ENCODE results near the gene CHN2. TPM values are rescaled to one million over a fixed set of nuclear protein-coding genes. Genes with fewer than 3 reads are reported as not detected.

The CHN2 gene
- total RNA-seq, 2 donors from 2014 or later, result 7.0 to 29.1 TPM

GRCh38 chr7:29290829-29291228 is 96.3 kb downstream of the CHN2 start:
- Histone ChIP-seq H3K4me1 (replicated peaks) (no peaks in the 10 kb centered on the region), H3K9me3 (no peaks in the 10 kb centered on the region), H3K4me3 (no peak overlapping the region), H3K36me3 (no peaks in the 10 kb centered on the region), H3K27ac (no peak overlapping the region), H3K27me3 (replicated peaks; ENCODE audit: insufficient read depth) (no peaks in the 10 kb centered on the region)
- intact Hi-C loops (cut with DNase I), result no loop called here
- no peak for TF ChIP-seq POLR2A (IDR thresholded peaks at IDR 0.05)
- TF ChIP-seq CTCF (IDR thresholded peaks at IDR 0.05), result no peak
- TF ChIP-seq POLR2AphosphoS5 (IDR thresholded peaks at IDR 0.05), result no peak
- no peak for DNase-seq (ENCODE audit: low spot score)
- 94% methylated on average over 6 of the region's 6 CpGs for WGBS

DNA sequence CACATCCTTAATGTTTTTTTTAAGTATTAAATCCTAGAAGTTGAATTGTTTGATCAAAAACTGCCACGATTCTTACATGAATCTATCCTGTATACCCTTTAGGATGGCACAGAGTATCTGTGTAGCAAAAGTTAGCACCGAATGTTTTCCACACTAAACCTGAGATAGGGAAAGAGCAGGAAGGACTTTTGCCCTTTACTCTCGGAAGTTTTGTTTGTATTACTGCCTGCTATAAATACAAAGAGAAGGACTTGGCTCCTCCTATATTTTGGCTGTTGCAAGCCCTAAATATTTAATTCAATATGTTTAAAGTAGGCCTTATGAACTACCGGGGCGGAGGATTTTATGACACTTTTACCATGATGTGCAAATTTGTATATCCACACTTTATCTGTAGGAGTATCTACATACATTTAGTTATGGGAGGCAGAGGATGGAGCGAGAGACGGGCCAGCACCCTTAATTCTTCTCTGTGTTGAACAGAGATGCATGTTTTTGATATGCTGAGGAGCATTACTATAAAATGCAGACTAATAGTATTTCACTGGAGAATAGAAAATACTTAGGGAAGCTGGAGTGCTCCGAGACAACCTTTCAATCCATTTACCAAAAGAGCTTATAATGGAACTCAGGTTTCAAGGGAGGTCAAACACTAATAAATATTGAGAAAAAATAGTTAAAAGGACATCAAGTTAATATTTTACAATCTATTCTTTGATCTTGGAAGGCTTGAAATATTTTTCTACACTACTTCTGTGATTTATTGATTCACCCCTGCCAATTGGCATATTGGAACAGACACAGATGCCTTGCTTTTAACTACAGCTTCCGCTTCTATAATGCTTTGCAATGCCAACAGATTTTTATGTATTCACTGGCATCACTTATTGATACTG is 97.4 kb downstream of the CHN2 start:
- WGBS, result 53% methylated on average over 9 of the region's 9 CpGs
- Histone ChIP-seq H3K9me3 (no peaks in the 10 kb centered on the region), H3K4me3 (no peak overlapping the region), H3K4me1 (replicated peaks) (no peaks in the 10 kb centered on the region), H3K27me3 (replicated peaks; ENCODE audit: insufficient read depth) (no peaks in the 10 kb centered on the region), H3K36me3 (no peaks in the 10 kb centered on the region), H3K27ac (peak overlapping the region in 1 of 2 donors; percentile 7)
- TF ChIP-seq CTCF (IDR thresholded peaks at IDR 0.05) (no peak), POLR2AphosphoS5 (IDR thresholded peaks at IDR 0.05) (no peak), POLR2A (IDR thresholded peaks at IDR 0.05) (no peak)
- DNase-seq (ENCODE audit: low spot score), result no peak
- intact Hi-C loops (cut with DNase I), result no loop called here

- no peaks in the 10 kb centered on the region for H3K9me3 ChIP-seq
- TF ChIP-seq POLR2A (IDR thresholded peaks at IDR 0.05) (no peak), POLR2AphosphoS5 (IDR thresholded peaks at IDR 0.05) (no peak), CTCF (IDR thresholded peaks at IDR 0.05) (no peak)
- no peak overlapping the region for H3K4me3 ChIP-seq
- H3K36me3 ChIP-seq, result no peaks in the 10 kb centered on the region
- H3K27me3 ChIP-seq (replicated peaks; ENCODE audit: insufficient read depth), result no peaks in the 10 kb centered on the region
- 90% methylated on average over 12 of the region's 12 CpGs for WGBS
- no peak overlapping the region for H3K27ac ChIP-seq
- H3K4me1 ChIP-seq (replicated peaks), result no peaks in the 10 kb centered on the region
- intact Hi-C loops (cut with DNase I), result no loop called here
- DNase-seq (ENCODE audit: low spot score), result no peak
Measured at GRCh38 chr7:29292886-29293658, 98.5 kb downstream of the CHN2 start.

DNA sequence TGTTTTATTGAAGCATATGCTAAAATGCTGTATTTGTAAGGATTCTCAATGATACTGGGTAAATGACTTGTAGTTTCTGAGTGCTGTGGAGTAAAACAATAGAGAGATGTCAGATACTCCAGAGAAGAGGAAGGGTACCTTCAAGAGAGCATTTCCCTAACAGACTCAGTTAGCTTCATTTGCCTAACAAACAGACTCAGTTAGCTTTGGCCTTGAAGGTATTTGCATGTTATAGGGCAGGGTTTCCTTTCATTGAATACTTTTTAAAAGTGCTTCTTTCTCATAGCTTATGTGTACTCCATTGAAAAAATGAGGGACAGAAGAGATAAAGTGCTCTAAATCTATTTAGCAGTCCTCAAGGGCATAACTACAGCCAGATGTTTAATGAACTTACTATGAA is 101.8 kb downstream of the CHN2 start:
- no peak overlapping the region for H3K4me3 ChIP-seq
- intact Hi-C loops (cut with DNase I), result no loop called here
- TF ChIP-seq CTCF (IDR thresholded peaks at IDR 0.05) (no peak), POLR2AphosphoS5 (IDR thresholded peaks at IDR 0.05) (no peak), POLR2A (IDR thresholded peaks at IDR 0.05) (no peak)
- H3K9me3 ChIP-seq, result no peaks in the 10 kb centered on the region
- no peak for DNase-seq (ENCODE audit: low spot score)
- H3K27me3 ChIP-seq (replicated peaks; ENCODE audit: insufficient read depth), result no peaks in the 10 kb centered on the region
- H3K4me1 ChIP-seq (replicated peaks), result no peaks in the 10 kb centered on the region
- no peak overlapping the region for H3K27ac ChIP-seq
- no peaks in the 10 kb centered on the region for H3K36me3 ChIP-seq

Measured in prostate gland (tissue), 2 donors.